ENCODE measurements around the gene TBC1D16. TPM values are rescaled to one million over a fixed set of nuclear protein-coding genes. Genes with fewer than 3 reads are reported as not detected.
A peak's percentile ranks its signal among the peaks of the same experiment; 100 is the strongest.

TBC1D16 gene
- total and polyA plus RNA-seq, 5 donors: 9.9 to 27.8 (median 21.0) TPM

DNA sequence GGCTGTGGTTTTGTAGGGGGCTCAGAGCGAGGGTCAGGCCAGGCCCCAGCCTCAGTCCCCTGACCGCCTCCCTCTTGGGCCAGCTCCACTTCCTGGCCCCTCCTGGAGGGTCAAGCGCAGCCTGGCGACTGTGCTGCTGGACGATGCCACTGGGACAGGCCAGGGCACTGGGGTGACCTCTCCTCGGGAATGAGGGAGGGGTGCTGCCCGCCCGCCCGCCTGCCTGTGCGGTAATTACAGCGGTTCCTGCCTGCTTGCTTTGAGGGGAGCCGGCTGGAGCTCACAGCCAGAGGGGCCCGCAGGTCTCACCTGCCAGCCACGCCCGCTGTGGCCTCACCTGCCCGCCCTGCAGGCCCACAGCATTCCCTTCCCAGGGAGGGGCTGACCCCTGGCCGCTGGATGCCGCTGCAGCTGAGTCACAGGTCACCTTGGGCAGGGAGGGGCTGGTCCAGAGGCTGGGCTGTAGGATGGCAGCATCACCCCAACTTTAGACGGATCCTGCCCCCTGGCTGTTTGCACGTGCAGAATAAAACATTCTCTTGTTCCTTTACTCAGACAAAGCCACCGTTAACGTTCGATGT is 119.7 kb downstream of the TBC1D16 start:
- WGBS: 39% methylated on average over 23 of the region's 23 CpGs
- intact Hi-C loops (cut with DNase I): loop anchor here in 3 of 4 donors (5.0 to 10.0 kb wide), 3 partner anchors 59 to 131 kb away; partner anchors contain the start of gene CBX8 (in 1 of the 3)
- no peaks in the 10 kb centered on the region for H3K4me1 ChIP-seq (ENCODE audit: control insufficient read depth, insufficient read depth, low read length)
- H3K27me3 ChIP-seq (ENCODE audit: control insufficient read depth, insufficient read depth): no peaks in the 10 kb centered on the region
- H3K4me3 ChIP-seq (ENCODE audit: low read length): no peak overlapping the region
- DNase-seq (peak in 2 of 3 donors; percentile 69 to 72), ATAC-seq (peak; percentile 13 to 21)
- H3K27ac ChIP-seq (ENCODE audit: low read length): no peak overlapping the region
- no peaks in the 10 kb centered on the region for H3K9me3 ChIP-seq (ENCODE audit: control insufficient read depth, low read length)

DNA sequence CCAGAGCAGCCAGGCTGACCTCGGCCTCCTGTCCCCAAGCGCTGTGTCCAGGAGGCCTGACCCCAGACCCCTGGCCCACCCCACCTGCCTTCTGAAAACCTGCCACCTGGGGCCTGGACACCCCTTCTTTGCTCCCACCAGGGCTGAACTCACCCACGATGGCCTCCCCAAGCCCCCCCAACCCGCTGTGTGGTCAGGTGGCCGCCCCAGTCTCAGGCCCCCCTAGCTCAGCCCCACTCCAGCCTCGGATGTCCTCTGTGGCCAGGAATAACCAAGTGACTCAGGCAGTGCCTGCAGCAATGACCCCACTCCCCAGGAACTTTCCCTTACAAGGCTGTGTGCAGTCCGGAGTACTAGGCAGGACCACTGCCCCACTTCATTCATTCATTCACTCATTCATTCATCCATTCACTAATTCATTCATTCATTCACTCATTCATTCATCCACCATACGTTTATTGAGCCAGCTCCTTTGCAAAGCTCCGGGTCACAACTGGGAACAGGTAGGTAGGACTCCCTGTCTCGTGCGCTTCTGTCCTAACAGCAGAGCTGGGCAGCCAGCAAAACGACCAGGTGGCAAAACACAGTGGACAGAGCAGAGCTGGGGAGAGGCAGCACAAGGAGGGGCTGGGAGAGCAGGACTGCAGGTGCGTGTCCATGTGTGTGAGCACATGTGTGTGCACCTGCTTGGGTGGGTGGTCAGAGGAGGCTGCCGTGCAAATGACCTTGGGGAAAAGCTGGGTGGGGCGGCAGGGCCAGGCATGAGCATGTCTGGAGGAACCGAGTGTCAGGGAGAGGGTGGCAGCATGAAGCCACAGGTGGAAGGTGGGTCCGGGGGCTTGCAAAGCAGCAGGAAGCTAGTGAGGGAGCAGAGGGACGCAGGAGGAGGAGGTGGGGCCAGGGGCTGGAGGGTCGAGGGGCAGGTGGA is 120.6 kb downstream of the TBC1D16 start:
- Histone ChIP-seq H3K4me1 (ENCODE audit: control insufficient read depth, insufficient read depth, low read length) (no peaks in the 10 kb centered on the region), H3K27ac (ENCODE audit: low read length) (no peak overlapping the region), H3K4me3 (ENCODE audit: low read length) (no peak overlapping the region), H3K9me3 (ENCODE audit: control insufficient read depth, low read length) (no peaks in the 10 kb centered on the region), H3K27me3 (ENCODE audit: control insufficient read depth, insufficient read depth) (no peaks in the 10 kb centered on the region)
- 60% methylated on average over 19 of the region's 19 CpGs for WGBS
- ATAC-seq (no peak), DNase-seq (peak in 1 of 3 donors; percentile 41)
- intact Hi-C loops (cut with DNase I): loop anchor here in 3 of 4 donors (5.0 to 10.0 kb wide), 3 partner anchors 58 to 130 kb away; partner anchors contain the start of gene CBX8 (in 1 of the 3)

DNA sequence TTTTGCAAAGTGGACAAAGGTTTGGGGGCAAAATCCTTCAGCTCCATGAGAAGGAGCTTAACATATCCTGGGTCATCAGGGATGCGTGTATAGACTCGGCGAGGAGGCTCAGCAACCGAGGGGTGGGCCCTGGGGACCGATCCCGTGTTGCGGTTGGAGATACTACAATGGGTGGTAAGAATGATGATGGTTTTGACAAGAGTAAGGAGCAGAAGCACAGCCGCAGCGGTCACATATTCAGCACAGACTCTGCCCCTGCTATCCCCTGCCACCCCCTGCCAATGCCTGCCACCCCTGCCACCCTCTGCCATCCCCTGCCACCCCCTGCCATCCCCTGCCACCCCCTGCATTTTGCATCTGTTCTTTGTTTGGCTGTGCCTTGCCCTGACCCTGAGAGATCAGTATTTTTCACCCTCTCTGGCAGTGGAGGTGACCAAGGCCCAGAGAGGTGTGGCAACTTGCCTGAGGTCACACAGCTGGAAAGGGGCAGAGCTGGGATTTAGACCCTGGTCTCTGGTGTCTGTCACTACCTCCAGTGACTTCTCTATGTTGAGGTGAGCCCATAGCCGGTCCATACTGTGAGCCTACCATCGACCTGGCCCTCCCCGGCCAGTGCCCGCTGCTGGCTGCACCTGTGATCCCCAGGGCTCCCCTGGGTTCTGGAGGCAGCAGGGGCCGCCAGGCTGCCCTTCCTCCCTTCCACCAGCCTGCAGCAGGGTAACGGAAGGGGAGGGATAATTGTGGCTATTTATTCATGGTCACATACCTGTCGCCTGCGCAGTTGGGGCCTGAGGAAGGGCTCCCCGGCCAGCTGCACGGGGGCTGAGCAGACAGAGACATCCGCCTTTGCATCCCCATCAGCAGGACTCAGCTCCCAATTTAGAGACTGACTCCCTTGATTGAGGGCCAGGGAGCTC is 121.5 kb downstream of the TBC1D16 start:
- intact Hi-C loops (cut with DNase I): loop anchor here in 3 of 4 donors (10.0 kb wide), 2 partner anchors 119 to 129 kb away; partner anchors contain the start of gene CBX8 (in 1 of the 3)
- Histone ChIP-seq H3K27ac (ENCODE audit: low read length) (no peak overlapping the region), H3K27me3 (ENCODE audit: control insufficient read depth, insufficient read depth) (no peaks in the 10 kb centered on the region), H3K9me3 (ENCODE audit: control insufficient read depth, low read length) (no peaks in the 10 kb centered on the region), H3K4me3 (ENCODE audit: low read length) (no peak overlapping the region), H3K4me1 (ENCODE audit: control insufficient read depth, insufficient read depth, low read length) (no peaks in the 10 kb centered on the region)
- ATAC-seq (no peak), DNase-seq (peak in 1 of 3 donors; percentile 40)
- WGBS: 79% methylated on average over 20 of the region's 20 CpGs

DNA sequence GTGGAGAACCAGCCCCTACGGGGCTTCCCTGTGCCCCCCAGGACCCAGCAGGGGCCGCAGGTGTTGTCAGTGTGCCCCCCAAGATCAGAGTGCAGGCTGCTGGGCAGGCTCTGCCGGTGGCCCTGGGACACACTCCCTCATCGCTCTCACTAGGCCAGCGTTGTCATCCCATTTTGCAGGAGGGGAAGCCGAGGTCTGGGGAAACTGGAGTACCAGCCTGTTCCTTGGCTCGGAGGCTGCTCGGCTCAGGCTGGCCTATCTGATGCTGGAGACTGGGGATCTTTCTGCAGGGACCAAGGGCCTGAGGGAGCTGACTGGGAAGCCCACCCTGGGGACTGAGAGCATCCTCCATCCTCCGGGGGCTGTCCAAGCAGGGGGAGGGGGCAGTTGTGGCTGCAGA is 122.2 kb downstream of the TBC1D16 start:
- intact Hi-C loops (cut with DNase I): loop anchor here in 3 of 4 donors (10.0 kb wide), 2 partner anchors 119 to 129 kb away; partner anchors contain the start of gene CBX8 (in 1 of the 3)
- H3K27me3 ChIP-seq (ENCODE audit: control insufficient read depth, insufficient read depth): no peaks in the 10 kb centered on the region
- DNase-seq: peak in 1 of 3 donors; percentile 26
- no peak for ATAC-seq
- H3K4me1 ChIP-seq (ENCODE audit: control insufficient read depth, insufficient read depth, low read length): no peaks in the 10 kb centered on the region
- WGBS: 89% methylated on average over 9 of the region's 9 CpGs
- no peak overlapping the region for H3K27ac ChIP-seq (ENCODE audit: low read length)
- H3K9me3 ChIP-seq (ENCODE audit: control insufficient read depth, low read length): no peaks in the 10 kb centered on the region
- H3K4me3 ChIP-seq (ENCODE audit: low read length): no peak overlapping the region

DNA sequence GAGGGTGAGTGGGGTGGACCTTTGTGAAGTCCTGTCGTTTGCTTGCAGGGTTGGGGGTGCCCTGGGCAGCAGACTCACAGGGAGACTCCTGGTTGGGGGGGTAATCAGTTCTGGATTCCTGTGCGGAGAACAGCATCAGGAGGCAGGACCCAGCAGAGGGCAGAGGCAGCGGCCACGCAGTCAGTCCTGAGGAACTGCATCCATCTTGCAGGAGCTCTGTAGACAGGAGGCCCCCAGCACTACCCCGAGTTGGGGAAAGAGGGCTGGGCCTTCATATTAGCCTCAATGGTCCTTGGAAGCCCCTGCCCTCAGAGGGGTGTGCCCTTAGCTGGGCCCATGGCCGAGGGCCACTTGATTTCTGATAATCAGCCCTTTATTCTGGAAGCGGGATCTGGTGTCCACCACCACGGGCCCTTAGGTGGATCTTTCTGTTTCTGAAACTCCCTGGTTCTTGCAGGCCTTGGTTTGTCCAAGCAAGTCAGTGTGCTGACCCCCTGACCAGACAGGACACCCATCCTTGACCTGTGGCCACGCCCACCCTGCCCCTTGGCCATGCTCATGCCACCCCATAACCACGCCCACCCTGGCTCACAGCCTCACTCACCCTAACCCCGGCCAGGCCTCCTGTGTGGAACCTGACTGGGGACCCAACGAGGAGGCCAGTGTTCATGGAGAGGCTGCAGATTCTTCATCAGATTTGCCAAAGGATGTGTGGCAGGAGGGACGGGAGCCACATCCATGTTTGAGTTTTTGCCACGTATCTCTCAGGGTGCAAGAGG is 122.9 kb downstream of the TBC1D16 start:
- no peak overlapping the region for H3K27ac ChIP-seq (ENCODE audit: low read length)
- ATAC-seq (no peak), DNase-seq (peak in 1 of 3 donors; percentile 39)
- no peaks in the 10 kb centered on the region for H3K4me1 ChIP-seq (ENCODE audit: control insufficient read depth, insufficient read depth, low read length)
- 86% methylated on average over 14 of the region's 14 CpGs for WGBS
- intact Hi-C loops (cut with DNase I): loop anchor here in 3 of 4 donors (10.0 kb wide), 2 partner anchors 118 to 128 kb away; partner anchors contain the start of gene CBX8 (in 1 of the 3)
- no peak overlapping the region for H3K4me3 ChIP-seq (ENCODE audit: low read length)
- no peaks in the 10 kb centered on the region for H3K9me3 ChIP-seq (ENCODE audit: control insufficient read depth, low read length)
- no peaks in the 10 kb centered on the region for H3K27me3 ChIP-seq (ENCODE audit: control insufficient read depth, insufficient read depth)

DNA sequence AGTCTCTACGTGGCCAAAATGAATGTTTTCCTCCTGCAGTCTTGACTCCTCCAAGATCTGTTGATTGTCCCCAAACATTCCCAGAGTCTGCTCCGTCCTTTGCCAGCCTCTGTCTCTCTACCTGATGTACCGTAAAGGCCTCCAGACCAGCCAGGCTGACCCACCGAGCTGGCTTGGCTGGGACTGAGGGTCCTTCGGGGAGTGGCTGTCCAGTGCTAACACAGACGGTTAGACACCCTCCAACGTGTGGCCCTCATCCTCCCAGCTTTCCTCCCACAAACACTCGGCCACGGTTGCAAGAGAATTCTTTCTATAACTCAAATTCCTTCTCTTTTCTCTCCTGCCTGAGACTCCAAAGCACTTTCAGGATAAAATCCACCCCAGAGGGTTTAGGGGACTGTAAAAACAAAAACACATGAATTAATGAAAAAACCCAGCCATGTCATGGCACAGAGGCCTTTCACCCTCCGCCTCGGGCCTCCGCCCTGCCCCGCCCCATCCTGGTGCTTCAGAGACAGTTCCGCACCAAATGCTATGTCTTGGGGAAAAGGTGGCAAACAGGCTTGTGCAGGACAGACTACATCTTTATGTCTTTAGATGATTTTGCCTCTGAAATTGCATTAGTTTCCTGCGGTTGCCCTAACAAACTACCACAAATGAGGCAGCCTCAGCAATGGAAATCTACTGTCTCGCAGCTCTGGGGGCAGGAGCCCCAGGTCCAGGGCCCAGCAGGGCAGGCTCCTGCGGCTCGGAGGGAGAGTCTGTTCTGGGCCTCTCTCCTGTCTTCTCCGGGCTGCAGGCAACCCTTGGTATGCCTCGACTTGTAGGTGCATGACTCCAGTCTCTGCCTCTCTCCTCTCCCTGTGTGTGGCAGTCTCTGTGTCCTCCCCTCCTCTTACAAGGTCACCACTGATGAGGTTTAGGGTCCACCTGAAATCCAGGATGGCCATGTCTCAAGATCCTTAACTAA is 124.0 kb downstream of the TBC1D16 start:
- intact Hi-C loops (cut with DNase I): loop anchor here in 3 of 4 donors (10.0 kb wide), 2 partner anchors 117 to 127 kb away; partner anchors contain the start of gene CBX8 (in 1 of the 3)

DNA sequence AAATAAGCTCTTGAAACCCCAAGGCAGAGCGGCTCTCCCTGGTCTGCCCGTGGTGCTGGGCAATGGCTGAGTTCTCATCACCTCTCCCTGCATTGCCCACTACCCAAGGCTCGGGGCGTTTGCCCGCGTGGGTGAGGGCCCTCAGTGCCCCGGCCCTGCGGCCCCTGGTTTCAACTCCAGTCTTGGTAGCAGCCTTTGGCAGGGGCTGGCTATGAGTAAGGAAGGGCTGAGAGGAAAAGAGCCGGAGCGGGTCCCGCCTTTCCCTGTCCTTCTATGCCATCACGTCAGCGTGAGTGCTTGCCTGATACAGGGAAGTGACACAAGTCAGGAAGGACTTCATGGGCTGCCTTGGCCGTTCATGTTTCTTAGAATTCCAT is 124.7 kb downstream of the TBC1D16 start:
- Histone ChIP-seq H3K27ac (ENCODE audit: low read length) (no peak overlapping the region), H3K9me3 (ENCODE audit: control insufficient read depth, low read length) (no peaks in the 10 kb centered on the region), H3K4me3 (ENCODE audit: low read length) (no peak overlapping the region), H3K4me1 (ENCODE audit: control insufficient read depth, insufficient read depth, low read length) (no peaks in the 10 kb centered on the region), H3K27me3 (ENCODE audit: control insufficient read depth, insufficient read depth) (no peaks in the 10 kb centered on the region)
- intact Hi-C loops (cut with DNase I): loop anchor here in 3 of 4 donors (10.0 kb wide), 2 partner anchors 116 to 126 kb away; partner anchors contain the start of gene CBX8 (in 1 of the 3)
- ATAC-seq (no peak), DNase-seq (peak in 1 of 3 donors; percentile 37)
- 72% methylated on average over 14 of the region's 14 CpGs for WGBS

More for the DNA sequence above, 124.0 kb downstream of the TBC1D16 start:
- 83% methylated on average over 20 of the region's 20 CpGs for WGBS
- Histone ChIP-seq H3K9me3 (ENCODE audit: control insufficient read depth, low read length) (no peaks in the 10 kb centered on the region), H3K4me1 (ENCODE audit: control insufficient read depth, insufficient read depth, low read length) (no peaks in the 10 kb centered on the region), H3K4me3 (ENCODE audit: low read length) (no peak overlapping the region), H3K27me3 (ENCODE audit: control insufficient read depth, insufficient read depth) (no peaks in the 10 kb centered on the region), H3K27ac (ENCODE audit: low read length) (no peak overlapping the region)
- ATAC-seq (no peak), DNase-seq (peak in 1 of 3 donors; percentile 25)

DNA sequence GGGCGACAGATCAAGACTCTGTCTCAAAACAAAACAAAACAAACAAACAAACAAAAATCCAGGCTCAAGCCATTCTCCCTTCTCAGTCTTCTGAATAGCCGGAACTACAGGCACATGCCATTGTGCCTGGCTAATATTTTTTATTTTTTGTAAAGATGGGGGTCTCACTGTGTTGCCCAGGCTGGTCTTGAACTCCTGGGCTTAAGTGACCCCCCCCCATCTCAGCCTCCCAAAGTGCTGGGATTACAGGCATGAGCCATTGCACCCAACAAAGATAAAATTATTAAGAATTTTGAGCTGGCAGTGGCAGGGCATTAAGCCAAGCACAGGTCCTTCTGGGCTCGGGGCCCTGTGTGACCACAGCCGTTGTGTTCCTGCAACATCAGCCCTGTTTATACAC is 126.6 kb downstream of the TBC1D16 start:
- DNase-seq (no peak), ATAC-seq (no peak)
- H3K9me3 ChIP-seq (ENCODE audit: control insufficient read depth, low read length): no peaks in the 10 kb centered on the region
- 60% methylated on average over 4 of the region's 4 CpGs for WGBS
- no peak overlapping the region for H3K27ac ChIP-seq (ENCODE audit: low read length)
- H3K4me3 ChIP-seq (ENCODE audit: low read length): no peak overlapping the region
- intact Hi-C loops (cut with DNase I): no loop called here
- no peaks in the 10 kb centered on the region for H3K27me3 ChIP-seq (ENCODE audit: control insufficient read depth, insufficient read depth)
- H3K4me1 ChIP-seq (ENCODE audit: control insufficient read depth, insufficient read depth, low read length): no peaks in the 10 kb centered on the region

DNA sequence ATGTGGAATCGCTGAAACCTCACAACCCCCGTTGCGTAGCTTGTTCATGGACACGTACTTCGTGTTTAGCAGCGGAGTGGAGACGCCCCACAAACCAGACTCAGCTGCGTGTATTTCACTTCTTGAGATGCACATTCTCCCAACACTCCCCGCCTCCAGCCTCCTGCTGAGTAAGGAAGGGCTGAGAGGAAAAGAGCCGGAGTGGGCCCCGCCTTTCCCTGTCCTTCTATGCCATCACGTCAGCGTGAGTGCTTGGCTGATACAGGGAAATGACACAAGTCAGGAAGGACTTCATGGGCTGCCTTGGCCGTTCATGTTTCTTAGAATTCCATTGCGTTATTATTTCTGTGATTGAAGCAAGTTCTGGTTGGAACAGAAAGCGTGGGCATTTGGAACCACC is 127.8 kb downstream of the TBC1D16 start:
- Histone ChIP-seq H3K27ac (ENCODE audit: low read length) (no peak overlapping the region), H3K9me3 (ENCODE audit: control insufficient read depth, low read length) (no peaks in the 10 kb centered on the region), H3K4me1 (ENCODE audit: control insufficient read depth, insufficient read depth, low read length) (no peaks in the 10 kb centered on the region), H3K27me3 (ENCODE audit: control insufficient read depth, insufficient read depth) (no peaks in the 10 kb centered on the region), H3K4me3 (ENCODE audit: low read length) (no peak overlapping the region)
- 51% methylated on average over 16 of the region's 16 CpGs for WGBS
- ATAC-seq: peak; percentile 78 to 85
- peak; percentile 32 to 77 (median 64) for DNase-seq
- intact Hi-C loops (cut with DNase I): no loop called here
